ENCODE results near the gene ANO1.

- TF ChIP-seq, protein P1, sequence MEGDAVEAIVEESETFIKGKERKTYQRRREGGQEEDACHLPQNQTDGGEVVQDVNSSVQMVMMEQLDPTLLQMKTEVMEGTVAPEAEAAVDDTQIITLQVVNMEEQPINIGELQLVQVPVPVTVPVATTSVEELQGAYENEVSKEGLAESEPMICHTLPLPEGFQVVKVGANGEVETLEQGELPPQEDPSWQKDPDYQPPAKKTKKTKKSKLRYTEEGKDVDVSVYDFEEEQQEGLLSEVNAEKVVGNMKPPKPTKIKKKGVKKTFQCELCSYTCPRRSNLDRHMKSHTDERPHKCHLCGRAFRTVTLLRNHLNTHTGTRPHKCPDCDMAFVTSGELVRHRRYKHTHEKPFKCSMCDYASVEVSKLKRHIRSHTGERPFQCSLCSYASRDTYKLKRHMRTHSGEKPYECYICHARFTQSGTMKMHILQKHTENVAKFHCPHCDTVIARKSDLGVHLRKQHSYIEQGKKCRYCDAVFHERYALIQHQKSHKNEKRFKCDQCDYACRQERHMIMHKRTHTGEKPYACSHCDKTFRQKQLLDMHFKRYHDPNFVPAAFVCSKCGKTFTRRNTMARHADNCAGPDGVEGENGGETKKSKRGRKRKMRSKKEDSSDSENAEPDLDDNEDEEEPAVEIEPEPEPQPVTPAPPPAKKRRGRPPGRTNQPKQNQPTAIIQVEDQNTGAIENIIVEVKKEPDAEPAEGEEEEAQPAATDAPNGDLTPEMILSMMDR (IDR thresholded peaks at IDR 0.05), result no peak
- TF ChIP-seq POLR2A (IDR thresholded peaks at IDR 0.05), result no peak
These were observed 5.0 kb upstream of the ANO1 start for GRCh38 chr11:70072861-70073755.
